VCaP (cell line): Measurements from ENCODE around the gene SARM1.

Experiments
- H3K27ac ChIP-seq: fragments of 450-650 bp; 2 replicates; pipeline ENCODE4 v1.5.1; 2017
- CTCF ChIP-seq: fragments of 450-650 bp; conservative IDR thresholded peaks from 2 replicates; pipeline ENCODE4 v1.5.1; 2017; ENCODE audit warnings: mild to moderate bottlenecking, moderate library complexity

Gene SARM1

GRCh38 chr17:28371245-28372202 lies at the start of gene SARM1:
TSS of gene SARM1 (plus strand) at chr17:28371694. CDS start at chr17:28372033, 339 bp downstream.
- no peak for TF ChIP-seq CTCF
- H3K27ac ChIP-seq = peak within 1 kb of the TSS; percentile 99

DNA sequence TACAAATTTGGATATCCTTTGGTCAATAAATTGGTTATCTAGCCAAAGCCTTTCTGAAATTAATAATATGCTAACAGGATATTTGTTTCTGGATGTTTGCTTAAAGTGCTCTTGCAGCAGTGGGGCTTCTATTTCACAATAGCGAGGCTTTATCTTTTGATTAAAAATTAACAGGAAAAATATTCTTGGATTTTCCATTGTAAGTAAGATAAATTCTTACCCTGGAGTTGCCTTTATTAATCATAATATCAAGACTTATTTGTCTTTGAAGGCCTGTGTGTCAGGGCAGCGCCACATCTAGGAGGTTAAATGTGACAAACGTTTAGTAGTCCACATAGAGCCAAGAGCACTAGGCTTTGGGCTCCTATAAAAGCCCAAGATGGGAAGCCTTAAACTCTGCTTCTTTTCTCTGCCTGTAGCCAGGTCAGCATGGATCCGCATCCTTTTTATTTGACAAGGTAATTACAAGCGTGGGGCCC lies 47.2 kb upstream of the SARM1 start:
- peak overlapping the region; percentile 88 for H3K27ac ChIP-seq
- no peak for TF ChIP-seq CTCF

DNA sequence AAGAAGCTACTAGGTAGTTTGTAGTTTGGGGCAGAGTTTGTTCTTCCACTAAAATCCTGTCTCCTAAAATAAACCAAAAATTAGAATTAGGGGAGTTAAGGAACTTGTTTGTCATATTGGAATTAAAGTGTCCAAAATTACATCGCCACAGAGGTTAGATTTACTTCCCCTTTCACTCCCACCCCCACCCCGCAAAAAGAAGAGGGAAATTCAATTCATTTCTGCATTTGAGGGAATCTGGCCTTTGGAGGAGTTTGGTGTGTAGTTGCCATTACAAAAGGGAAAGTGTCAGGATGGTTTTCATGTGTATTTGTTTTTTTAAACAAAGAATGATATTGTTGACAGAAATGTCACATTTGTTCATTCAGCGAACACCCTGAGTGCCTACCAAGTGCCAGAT lies 46.7 kb upstream of the SARM1 start:
- no peak for TF ChIP-seq CTCF
- peak overlapping the region; percentile 88 for H3K27ac ChIP-seq

- no peak for TF ChIP-seq CTCF
Measured at GRCh38 chr17:28325211-28325610, 46.3 kb upstream of the SARM1 start.

GRCh38 chr17:28326114-28326513 lies 45.4 kb upstream of the SARM1 start:
- TF ChIP-seq CTCF = no peak
- H3K27ac ChIP-seq = peak overlapping the region; percentile 88

More at GRCh38 chr17:28325211-28325610, 46.3 kb upstream of the SARM1 start:
- H3K27ac ChIP-seq = peak overlapping the region; percentile 88

DNA sequence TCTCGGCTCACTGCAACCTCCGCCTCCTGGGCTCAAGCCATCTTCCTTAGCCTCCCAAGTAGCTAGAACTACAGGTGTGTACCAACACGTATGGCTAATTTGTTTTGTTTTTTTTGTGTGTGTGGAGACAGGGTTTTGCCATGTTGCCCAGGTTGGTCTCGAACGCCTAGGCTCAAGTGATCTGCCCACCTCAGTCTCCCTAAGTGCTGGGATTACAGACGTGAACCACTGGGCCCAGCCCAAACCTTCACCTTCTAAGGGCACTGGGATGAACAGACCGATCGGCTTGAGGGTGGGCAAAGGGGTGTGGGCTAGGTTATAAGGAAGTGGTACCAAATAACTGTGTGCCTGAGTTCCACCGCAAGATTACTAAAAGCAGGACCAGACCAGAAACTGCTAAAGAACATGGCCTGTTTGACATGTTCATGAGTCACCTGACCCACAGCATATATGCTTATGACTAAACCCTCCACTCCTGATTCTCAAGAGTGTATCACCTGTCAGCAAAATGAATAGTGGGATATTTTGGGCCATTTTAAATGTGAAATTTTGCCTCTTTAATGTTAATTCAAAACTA lies 44.4 kb upstream of the SARM1 start:
- TF ChIP-seq CTCF = no peak
- peak overlapping the region; percentile 88 for H3K27ac ChIP-seq

DNA sequence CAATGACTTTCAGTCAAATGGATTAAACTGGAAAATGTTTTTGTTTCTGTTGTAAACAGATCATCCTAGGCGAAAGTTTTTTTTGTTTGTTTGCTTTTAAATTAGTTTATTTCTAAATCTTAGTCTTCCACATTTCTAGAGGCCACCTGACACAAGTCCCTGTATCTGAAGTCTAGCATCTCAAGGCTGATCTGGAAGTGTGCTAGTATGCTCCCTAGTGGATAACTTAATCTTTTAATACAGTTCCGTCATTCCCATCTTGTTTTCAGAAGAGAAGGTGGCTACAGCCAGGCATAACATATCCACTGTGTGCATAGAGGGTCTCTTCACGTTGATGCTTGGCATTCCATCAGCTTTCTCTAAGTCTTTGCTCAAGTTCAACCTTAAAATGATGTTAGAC lies 43.8 kb upstream of the SARM1 start:
- TF ChIP-seq CTCF = peak; percentile 45
- H3K27ac ChIP-seq = peak overlapping the region; percentile 88
